H9 (cell line): ENCODE results near the gene KSR1. TPM values are rescaled to one million over a fixed set of nuclear protein-coding genes. Genes with fewer than 3 reads are reported as not detected.
A peak's percentile ranks its signal among the peaks of the same experiment; 100 is the strongest.

Source experiments
- DNase-seq: peaks from one replicate; pipeline ENCODE4 v3.0.0-alpha.2; 2017
- H2AFZ ChIP-seq: one replicate; pipeline ENCODE4 v1.6.1; 2013; ENCODE audit warnings: mild to moderate bottlenecking, low read length, control low read depth, moderate library complexity
- H2AK5ac ChIP-seq: 2 replicates; pipeline ENCODE4 v1.6.1; 2013; ENCODE audit warnings: low read length, control low read depth, mixed read lengths; ENCODE audit not compliant: insufficient read length
- H2BK120ac ChIP-seq: one replicate; pipeline ENCODE4 v1.6.1; 2013; ENCODE audit warnings: low read depth, mild to moderate bottlenecking, low read length, control low read depth, inconsistent platforms; ENCODE audit not compliant: poor library complexity, severe bottlenecking
- H2BK12ac ChIP-seq: 2 replicates; pipeline ENCODE4 v1.6.1; 2013; ENCODE audit warnings: low read length, control low read depth, mixed read lengths, low read depth; ENCODE audit not compliant: insufficient read length
- H2BK15ac ChIP-seq: 2 replicates; pipeline ENCODE4 v1.6.1; 2013; ENCODE audit warnings: low read depth, low read length, control low read depth
- H2BK20ac ChIP-seq: one replicate; pipeline ENCODE4 v1.6.1; 2013; ENCODE audit warnings: low read depth, mild to moderate bottlenecking, low read length, control low read depth, inconsistent platforms; ENCODE audit not compliant: poor library complexity, severe bottlenecking
- H2BK5ac ChIP-seq: 2 replicates; pipeline ENCODE4 v1.6.1; 2013; ENCODE audit warnings: low read length, control low read depth, mixed read lengths; ENCODE audit not compliant: insufficient read length
- H3K14ac ChIP-seq: 2 replicates; pipeline ENCODE4 v1.6.1; 2013; ENCODE audit warnings: low read length, control low read depth; ENCODE audit not compliant: insufficient read depth
- H3K18ac ChIP-seq: 2 replicates; pipeline ENCODE4 v1.6.1; 2013; ENCODE audit warnings: low read depth, mild to moderate bottlenecking, mixed read lengths, low read length, control low read depth; ENCODE audit not compliant: insufficient read length
- H3K23ac ChIP-seq: 2 replicates; pipeline ENCODE4 v1.6.1; 2013; ENCODE audit warnings: low read length, control low read depth, mixed read lengths, low read depth; ENCODE audit not compliant: insufficient read length
- H3K23me2 ChIP-seq: 2 replicates; pipeline ENCODE4 v1.6.1; 2013; ENCODE audit warnings: low read depth, mild to moderate bottlenecking, mixed read lengths, low read length, control low read depth; ENCODE audit not compliant: insufficient read length, poor library complexity, severe bottlenecking
- H3K27ac ChIP-seq: 2 replicates; pipeline ENCODE4 v1.5.1; 2013; ENCODE audit warnings: low read length, control low read depth, mixed read lengths, low read depth; ENCODE audit not compliant: insufficient read length
- H3K27me3 ChIP-seq: 2 replicates; pipeline ENCODE4 v1.6.1; 2013; ENCODE audit warnings: low read length, control low read depth, inconsistent platforms; ENCODE audit not compliant: insufficient read depth
- H3K4ac ChIP-seq: 2 replicates; pipeline ENCODE4 v1.6.1; 2013; ENCODE audit warnings: low read depth, mild to moderate bottlenecking, control low read depth, inconsistent platforms, low read length, moderate library complexity
- H3K4me1 ChIP-seq: 2 replicates; pipeline ENCODE4 v1.6.1; 2013; ENCODE audit warnings: low read length, control low read depth, inconsistent platforms; ENCODE audit not compliant: insufficient read depth
- H3K4me2 ChIP-seq: 2 replicates; pipeline ENCODE4 v1.6.1; 2013; ENCODE audit warnings: low read length, control low read depth, mixed read lengths; ENCODE audit not compliant: insufficient read length, insufficient read depth
- H3K56ac ChIP-seq: 2 replicates; pipeline ENCODE4 v1.6.1; 2013; ENCODE audit warnings: low read depth, mild to moderate bottlenecking, mixed read lengths, low read length, control low read depth; ENCODE audit not compliant: insufficient read length
- H3K79me1 ChIP-seq: 2 replicates; pipeline ENCODE4 v1.6.1; 2013; ENCODE audit warnings: low read depth, mild to moderate bottlenecking, moderate library complexity, low read length, control low read depth, inconsistent platforms; ENCODE audit not compliant: insufficient read depth, poor library complexity, severe bottlenecking
- H3K79me2 ChIP-seq: 2 replicates; pipeline ENCODE4 v1.6.1; 2013; ENCODE audit warnings: low read length, control low read depth, inconsistent platforms; ENCODE audit not compliant: insufficient read depth
- H3K9ac ChIP-seq: 2 replicates; pipeline ENCODE4 v1.6.1; 2013; ENCODE audit warnings: low read length, control low read depth, mixed read lengths; ENCODE audit not compliant: insufficient read length; ENCODE audit errors: extremely low read depth
- H3K9me3 ChIP-seq: one replicate; pipeline ENCODE4 v1.6.1; 2013; ENCODE audit warnings: low read depth, low read length, inconsistent platforms; ENCODE audit not compliant: control insufficient read depth
- H3T11ph ChIP-seq: one replicate; pipeline ENCODE4 v1.6.1; 2013; ENCODE audit warnings: mild to moderate bottlenecking, low read length, control low read depth, inconsistent platforms
- H4K20me1 ChIP-seq: one replicate; pipeline ENCODE4 v1.6.1; 2013; ENCODE audit not compliant: control insufficient read depth, insufficient read length, insufficient read depth
- H4K5ac ChIP-seq: 2 replicates; pipeline ENCODE4 v1.6.1; 2013; ENCODE audit warnings: low read depth, mild to moderate bottlenecking, mixed read lengths, low read length, control low read depth; ENCODE audit not compliant: insufficient read length
- H4K8ac ChIP-seq: replicated peaks from 2 replicates; pipeline ENCODE4 v1.6.1; 2013; ENCODE audit warnings: low read length, control low read depth, mixed read lengths, low read depth; ENCODE audit not compliant: insufficient read length
- H4K91ac ChIP-seq: 2 replicates; pipeline ENCODE4 v1.6.1; 2013; ENCODE audit warnings: low read depth, mild to moderate bottlenecking, moderate library complexity, mixed read lengths, low read length, control low read depth; ENCODE audit not compliant: insufficient read length
- H3K27ac Mint-ChIP-seq, 3 experiments: 2 replicates in 2 of 3; 3 replicates in 1 of 3; pipeline ENCODE4 v1.8.0; 2020 to 2021; ENCODE audit warnings: mixed read lengths in 3 of 3, mild to moderate bottlenecking in 1 of 3, moderate library complexity in 1 of 3
- H3K27me3 Mint-ChIP-seq: 2 replicates; pipeline ENCODE4 v1.8.0; 2021; ENCODE audit warnings: low read depth, mild to moderate bottlenecking, moderate library complexity, mixed read lengths
- H3K36me3 Mint-ChIP-seq, 3 experiments: 2 replicates in 2 of 3; 3 replicates in 1 of 3; pipeline ENCODE4 v1.8.0; 2020 to 2021; ENCODE audit warnings: low read depth in 3 of 3, mixed read lengths in 3 of 3; ENCODE audit not compliant: insufficient read depth in 1 of 3
- H3K4me1 Mint-ChIP-seq, 2 experiments: 2 replicates each; pipeline ENCODE4 v1.8.0; 2020; ENCODE audit warnings: mixed read lengths in 2 of 2
- H3K4me3 Mint-ChIP-seq, 2 experiments: 2 replicates in 1 of 2; 3 replicates in 1 of 2; pipeline ENCODE4 v1.8.0; 2020 to 2021; ENCODE audit warnings: mild to moderate bottlenecking in 2 of 2, mixed read lengths in 2 of 2, moderate library complexity in 1 of 2
- H3K9me3 Mint-ChIP-seq, 2 experiments: 2 replicates in 1 of 2; 3 replicates in 1 of 2; pipeline ENCODE4 v1.8.0; 2020; ENCODE audit warnings: mild to moderate bottlenecking in 2 of 2, mixed read lengths in 2 of 2, moderate library complexity in 1 of 2
- WGBS: extraction: QIAGEN DNeasy Blood & Tissue Kit; methylation state at CpG from one replicate; pipeline ENCODE4 v1.1.7; 2013; ENCODE audit warnings: missing lambda C conversion rate, low lambda C conversion rate, mixed read lengths; ENCODE audit not compliant: insufficient read length; ENCODE audit errors: extremely low coverage; 5-methylcytosine and 5-hydroxymethylcytosine counted together
- total RNA-seq: library from RNA; stranded (reverse); gene quantifications from 2 replicates; pipeline ENCODE4 v1.2.1, GENCODE V29; 2021
- TF ChIP-seq, protein P1 (sequence below): fragments of 200-600 bp; sonication (generic); conservative IDR thresholded peaks from 3 replicates; pipeline ENCODE4 v1.8.0; 2021; ENCODE audit warnings: antibody characterized with exemption, mild to moderate bottlenecking

Gene KSR1
- total RNA-seq, 1 experiment from 2014 or later = 44.9 TPM

DNA sequence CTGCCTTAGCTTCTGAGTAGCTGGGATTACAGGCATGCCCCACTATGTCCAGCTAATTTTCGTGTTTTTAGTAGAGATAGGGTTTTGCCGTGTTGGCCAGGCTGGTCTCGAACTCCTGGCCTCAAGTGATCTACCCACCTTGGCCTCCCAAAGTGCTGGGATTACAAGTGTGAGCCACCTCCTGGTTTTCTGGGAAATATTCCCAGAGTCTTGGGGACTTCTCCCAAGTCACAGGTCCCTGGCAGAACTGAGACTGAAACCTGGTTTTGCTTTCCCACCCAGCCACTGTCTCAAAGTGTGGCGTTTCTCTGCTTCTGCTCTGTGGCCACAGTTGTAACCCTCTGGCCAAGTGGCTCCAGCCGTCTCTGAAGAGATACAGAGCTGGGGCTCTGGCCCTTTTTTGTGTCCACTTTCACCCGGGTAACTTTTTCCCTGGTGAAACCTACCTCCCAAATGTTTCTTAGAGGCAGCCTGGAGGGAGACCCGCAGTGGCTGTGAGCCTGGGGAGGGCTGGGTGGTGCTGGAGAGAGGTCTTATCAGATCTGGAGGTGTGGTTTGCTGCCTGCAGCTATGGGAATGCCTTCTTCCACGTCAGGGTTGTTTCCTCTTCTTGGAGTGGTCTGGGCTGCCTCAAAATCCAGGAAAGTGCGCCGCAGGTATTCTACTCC lies 5.1 kb downstream of the KSR1 start:
- H2BK12ac ChIP-seq = no peak overlapping the region
- peaks cover 9% of the 10 kb centered on the region for H3K23me2 ChIP-seq
- H2AFZ ChIP-seq = no peak overlapping the region
- H3K36me3 Mint-ChIP-seq = peaks cover 0 to 2% (median 0%) of the 10 kb centered on the region in 3 experiments; a peak in 1 of 7 replicates
- peak overlapping the region in 2 of 3 experiments; percentile 23 to 28; a peak in 3 of 7 replicates for H3K27ac Mint-ChIP-seq
- no peak overlapping the region for H3K18ac ChIP-seq
- WGBS = no CpG with 5 or more reads among the region's 10 CpGs
- peaks cover 17% of the 10 kb centered on the region; the same call in 1 of the 2 replicates for H3K79me2 ChIP-seq
- no peak overlapping the region for H3K23ac ChIP-seq
- TF ChIP-seq, protein P1, sequence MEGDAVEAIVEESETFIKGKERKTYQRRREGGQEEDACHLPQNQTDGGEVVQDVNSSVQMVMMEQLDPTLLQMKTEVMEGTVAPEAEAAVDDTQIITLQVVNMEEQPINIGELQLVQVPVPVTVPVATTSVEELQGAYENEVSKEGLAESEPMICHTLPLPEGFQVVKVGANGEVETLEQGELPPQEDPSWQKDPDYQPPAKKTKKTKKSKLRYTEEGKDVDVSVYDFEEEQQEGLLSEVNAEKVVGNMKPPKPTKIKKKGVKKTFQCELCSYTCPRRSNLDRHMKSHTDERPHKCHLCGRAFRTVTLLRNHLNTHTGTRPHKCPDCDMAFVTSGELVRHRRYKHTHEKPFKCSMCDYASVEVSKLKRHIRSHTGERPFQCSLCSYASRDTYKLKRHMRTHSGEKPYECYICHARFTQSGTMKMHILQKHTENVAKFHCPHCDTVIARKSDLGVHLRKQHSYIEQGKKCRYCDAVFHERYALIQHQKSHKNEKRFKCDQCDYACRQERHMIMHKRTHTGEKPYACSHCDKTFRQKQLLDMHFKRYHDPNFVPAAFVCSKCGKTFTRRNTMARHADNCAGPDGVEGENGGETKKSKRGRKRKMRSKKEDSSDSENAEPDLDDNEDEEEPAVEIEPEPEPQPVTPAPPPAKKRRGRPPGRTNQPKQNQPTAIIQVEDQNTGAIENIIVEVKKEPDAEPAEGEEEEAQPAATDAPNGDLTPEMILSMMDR = no peak
- no peaks in the 10 kb centered on the region for H4K20me1 ChIP-seq
- H3K27ac ChIP-seq = no peak overlapping the region
- H3K9ac ChIP-seq = no peak overlapping the region
- H3K14ac ChIP-seq = no peak overlapping the region
- H4K5ac ChIP-seq = no peak overlapping the region
- no peak overlapping the region for H3K4me3 Mint-ChIP-seq
- no peak overlapping the region for H2BK5ac ChIP-seq
- H4K91ac ChIP-seq = no peak overlapping the region
- peaks cover 4% of the 10 kb centered on the region; the same call in 1 of the 2 replicates for H3K27me3 Mint-ChIP-seq
- H3T11ph ChIP-seq = no peak overlapping the region
- H2AK5ac ChIP-seq = no peak overlapping the region
- no peak for DNase-seq
- H3K4me1 Mint-ChIP-seq = peaks cover 67 to 73% of the 10 kb centered on the region in 2 experiments
- no peak overlapping the region for H2BK15ac ChIP-seq
- H3K56ac ChIP-seq = no peak overlapping the region
- H2BK20ac ChIP-seq = no peak overlapping the region
- no peak overlapping the region for H2BK120ac ChIP-seq
- peaks cover 11% of the 10 kb centered on the region; the same call in 1 of the 2 replicates for H3K4me1 ChIP-seq
- H3K9me3 ChIP-seq = no peaks in the 10 kb centered on the region
- H3K79me1 ChIP-seq = no peaks in the 10 kb centered on the region
- no peak overlapping the region for H3K4ac ChIP-seq
- H3K9me3 Mint-ChIP-seq = peaks cover 0 to 2% of the 10 kb centered on the region in 2 experiments; a peak in 2 of 5 replicates
- no peak overlapping the region for H3K4me2 ChIP-seq
- H3K27me3 ChIP-seq = no peaks in the 10 kb centered on the region; the same call in 1 of the 2 replicates
- H4K8ac ChIP-seq = no peak overlapping the region
